Sciatic nerve (tissue), 2 donors: Measurements from ENCODE around the gene LSR. TPM values are rescaled to one million over a fixed set of nuclear protein-coding genes. Genes with fewer than 3 reads are reported as not detected.

Source experiments
- ATAC-seq: fragments of 200-7000 bp; cut with Tn5 transposase; one replicate; pipeline ENCODE4 v1.9.1; 2020; ENCODE audit warnings: mild to moderate bottlenecking, moderate library complexity
- DNase-seq: peaks from one replicate; pipeline ENCODE4 v3.0.0-alpha.2; 2020; ENCODE audit warnings: low spot score
- intact Hi-C: fragments of 100-400 bp; cut with DNase I; formaldehyde crosslinking; loops from one replicate; pipeline ENCODE4 v1.14.2; 2022
- total RNA-seq: library from RNA; stranded (reverse); fragmentation: NEBNext Ultra II Directional; extraction: Animal tissue kit (Norgen Biotek cat#: 25700); gene quantifications from one replicate; pipeline ENCODE4 v1.2.1, GENCODE V29; 2021
- donor health status: DM: no; HTN: no; CAD: no.
- donor health status: DM: no; HTN: no; CAD: no.

LSR gene
- total RNA-seq: 9.3 TPM

- intact Hi-C loops: no loop called here
- no peak for DNase-seq
- ATAC-seq: peak; percentile 65
Observed at GRCh38 chr19:35248310-35249145, at the start of gene LSR. LSR (plus strand) TSS chr19:35249002; CDS start chr19:35249023, 21 bp downstream.

GRCh38 chr19:35199481-35199880 is 49.3 kb upstream of the LSR start:
- intact Hi-C loops: no loop called here
- ATAC-seq (no peak), DNase-seq (no peak)

GRCh38 chr19:35202722-35203688 is 45.8 kb upstream of the LSR start:
- ATAC-seq (no peak), DNase-seq (no peak)
- intact Hi-C loops: no loop called here

- ATAC-seq (peak; percentile 74), DNase-seq (no peak)
- intact Hi-C loops: no loop called here
Observed at GRCh38 chr19:35204799-35205732, 43.7 kb upstream of the LSR start.

GRCh38 chr19:35205733-35206323 is 43.0 kb upstream of the LSR start:
- ATAC-seq (no peak), DNase-seq (no peak)
- intact Hi-C loops: no loop called here

GRCh38 chr19:35206379-35206778 is 42.4 kb upstream of the LSR start:
- no peak for ATAC-seq
- no peak for DNase-seq
- intact Hi-C loops: no loop called here

DNA sequence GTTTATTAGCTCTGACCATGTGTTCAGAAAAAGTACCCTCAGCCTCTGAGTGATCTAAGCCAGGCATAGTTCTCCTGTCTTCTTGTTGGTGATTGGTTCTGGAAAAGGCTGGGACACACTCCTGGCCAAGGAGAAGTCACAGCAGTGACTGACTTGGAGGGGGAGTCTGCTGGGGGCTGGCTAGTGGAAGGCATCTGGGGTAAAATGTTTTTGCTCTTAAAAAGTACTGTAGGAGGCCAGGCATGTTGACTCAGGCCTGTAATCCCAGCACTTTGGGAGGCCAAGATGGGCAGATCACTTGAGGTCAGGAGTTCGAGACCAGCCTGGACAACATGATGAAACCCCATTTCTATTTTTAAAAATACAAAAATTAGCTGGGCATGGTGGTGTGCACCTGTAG is 41.9 kb upstream of the LSR start:
- intact Hi-C loops: no loop called here
- DNase-seq (no peak), ATAC-seq (no peak)

DNA sequence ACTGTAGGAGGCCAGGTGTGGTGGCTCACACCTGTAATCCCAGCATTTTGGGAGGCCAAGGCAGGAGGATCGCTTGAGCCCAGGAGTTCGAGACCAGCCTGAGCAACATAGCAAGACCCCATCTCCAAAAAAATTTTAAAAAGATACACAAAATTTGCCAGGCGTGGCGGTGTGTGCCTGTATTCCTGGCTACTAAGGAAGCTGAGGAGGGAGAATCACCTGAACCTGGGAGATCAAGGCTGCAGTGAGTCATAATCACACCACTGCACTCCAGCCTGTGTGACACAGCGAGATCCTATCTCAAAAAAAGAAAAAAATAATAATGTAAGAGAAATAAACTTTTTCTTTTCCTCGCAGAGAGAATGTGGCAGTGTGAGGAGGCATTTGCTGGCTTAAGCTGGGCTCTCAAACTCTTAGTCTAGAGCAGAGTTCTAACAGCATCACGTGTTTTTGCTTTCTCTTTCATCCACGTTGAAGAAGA is 41.4 kb upstream of the LSR start:
- no peak for ATAC-seq
- intact Hi-C loops: no loop called here
- no peak for DNase-seq

GRCh38 chr19:35208121-35208520 is 40.7 kb upstream of the LSR start:
- ATAC-seq (no peak), DNase-seq (no peak)
- intact Hi-C loops: no loop called here

DNA sequence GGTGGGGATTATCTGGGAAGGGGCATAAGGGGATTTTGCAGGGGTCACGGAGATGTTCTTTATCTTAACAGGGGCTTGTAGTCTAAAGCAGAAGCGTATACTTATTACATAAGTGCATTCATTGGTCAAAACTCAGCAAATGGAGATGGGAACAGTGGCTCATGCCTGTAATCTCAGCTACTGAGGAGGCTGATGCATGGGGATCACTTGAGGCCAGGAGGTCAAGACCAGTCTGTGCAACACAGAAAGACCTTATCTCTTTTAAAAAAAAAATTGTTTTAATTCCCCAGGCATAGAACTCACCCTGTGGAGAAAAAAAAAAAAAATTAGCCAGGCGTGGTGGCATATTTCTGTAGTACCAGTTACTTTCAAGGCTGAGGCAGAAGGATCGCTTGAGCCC is 39.2 kb upstream of the LSR start:
- ATAC-seq (no peak), DNase-seq (no peak)
- intact Hi-C loops: no loop called here

- intact Hi-C loops: no loop called here
- DNase-seq: peak; percentile 64
Observed at GRCh38 chr19:35211545-35212230, 37.1 kb upstream of the LSR start.

DNA sequence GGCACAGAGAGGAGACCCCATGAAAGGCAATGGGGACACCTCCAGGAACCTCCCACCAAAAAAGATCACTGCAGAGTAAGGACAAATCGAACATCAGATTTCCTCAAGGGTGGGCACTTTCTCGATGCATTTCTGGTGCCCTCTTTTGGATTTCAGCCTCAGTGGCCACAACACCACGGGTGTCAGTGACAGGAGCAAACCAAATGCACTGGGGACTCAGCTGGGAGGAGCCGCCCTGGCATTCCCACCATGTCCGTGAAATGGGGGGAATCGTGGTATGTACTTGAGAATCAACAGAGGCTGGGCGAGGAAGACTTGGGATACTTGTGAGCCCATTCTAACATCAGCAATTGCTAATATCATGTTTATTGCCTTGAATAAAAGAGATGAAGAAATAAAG is 36.6 kb upstream of the LSR start:
- no peak for DNase-seq
- intact Hi-C loops: no loop called here

More at GRCh38 chr19:35211545-35212230, 37.1 kb upstream of the LSR start:
- ATAC-seq: peak; percentile 68

GRCh38 chr19:35213663-35214632 is 34.9 kb upstream of the LSR start:
- intact Hi-C loops: no loop called here
- ATAC-seq (peak; percentile 74), DNase-seq (peak; percentile 69)

More for the DNA sequence above, 36.6 kb upstream of the LSR start:
- no peak for ATAC-seq

GRCh38 chr19:35214766-35215422 is 33.9 kb upstream of the LSR start:
- no peak for ATAC-seq
- DNase-seq: no peak
- intact Hi-C loops: no loop called here

DNA sequence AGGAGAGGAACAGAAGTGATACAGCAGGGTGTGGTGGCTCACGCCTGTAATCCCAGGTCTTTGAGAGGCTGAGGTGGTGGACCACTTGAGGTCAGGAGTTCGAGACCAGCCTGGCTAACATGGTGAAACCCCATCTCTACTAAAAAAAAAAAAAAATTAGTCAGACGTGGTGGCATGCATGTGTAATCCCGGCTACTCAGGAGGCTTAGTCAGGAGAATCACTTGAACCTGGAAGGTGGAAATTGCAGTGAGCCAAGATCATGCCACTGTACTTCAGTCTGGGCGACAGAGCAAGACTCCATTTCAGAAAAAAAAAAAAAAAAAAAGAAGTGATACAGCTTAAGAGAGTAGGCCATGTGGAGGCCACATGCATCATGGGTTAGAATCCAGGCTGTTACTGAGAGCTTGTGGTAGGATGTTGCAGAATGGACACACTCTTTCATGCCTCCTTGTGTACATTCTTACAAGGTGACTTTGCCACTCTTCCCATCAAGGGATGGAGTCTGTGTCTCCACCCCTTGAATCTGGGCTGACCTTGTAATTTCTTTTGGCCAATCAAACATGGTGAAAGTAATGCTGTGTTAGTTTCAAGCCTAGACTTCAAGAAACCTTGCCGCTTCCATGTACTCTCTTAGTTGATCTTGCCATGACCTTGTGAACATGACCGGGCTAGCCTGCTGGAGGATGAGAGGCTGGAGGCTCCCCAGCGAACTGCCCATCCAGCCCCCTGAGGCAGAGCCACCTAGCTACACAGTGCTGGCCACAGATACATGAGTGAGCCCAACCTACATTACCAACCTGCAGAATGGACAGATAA is 32.6 kb upstream of the LSR start:
- intact Hi-C loops: no loop called here
- no peak for ATAC-seq

More for the DNA sequence above, 32.6 kb upstream of the LSR start:
- no peak for DNase-seq
